K562 (cell line): Measurements from ENCODE around the gene GPR12. TPM values are rescaled to one million over a fixed set of nuclear protein-coding genes. Genes with fewer than 3 reads are reported as not detected.

Experiments used
- BHLHE40 ChIP-seq: IDR thresholded peaks from 2 replicates; pipeline ENCODE4 v1.6.1; 2011; ENCODE audit warnings: low read length, improper control_type of control experiment
- CHD7 ChIP-seq: fragments of 200-600 bp; sonication (generic); IDR thresholded peaks from one replicate; pipeline ENCODE4 v1.6.1; 2012; ENCODE audit warnings: mild to moderate bottlenecking, low read depth, low read length, inconsistent platforms
- EZH2 ChIP-seq: IDR thresholded peaks from 2 replicates; pipeline ENCODE4 v1.6.1; 2012; ENCODE audit warnings: low read depth, mild to moderate bottlenecking, inconsistent platforms, low read length, borderline replicate concordance
- HOMEZ ChIP-seq: fragments of 250-450 bp; sonication (Bioruptor Pico); IDR thresholded peaks from 2 replicates; pipeline ENCODE4 v1.4.0; 2020; ENCODE audit warnings: mild to moderate bottlenecking, moderate library complexity
- PHB ChIP-seq: fragments of 250-450 bp; sonication (Bioruptor Pico); IDR thresholded peaks from 2 replicates; pipeline ENCODE4 v1.5.0; 2021
- SREBF1 ChIP-seq: fragments of 150-350 bp; IDR thresholded peaks from 2 replicates; pipeline ENCODE4 v1.6.1; 2014; ENCODE audit warnings: antibody characterized with exemption, low read depth, low read length, borderline replicate concordance
- SUPT5H ChIP-seq: fragments of 450-650 bp; IDR thresholded peaks from 2 replicates; pipeline ENCODE4 v1.6.1; 2016
- TCFL5 ChIP-seq: fragments of 250-450 bp; sonication (Bioruptor Pico); conservative IDR thresholded peaks from 2 replicates; pipeline ENCODE4 v1.6.1; 2021; ENCODE audit warnings: mild to moderate bottlenecking, moderate library complexity, matching md5 sums
- ZNF584 ChIP-seq: fragments of 200-800 bp; sonication (Bioruptor generic); IDR thresholded peaks from 2 replicates; pipeline ENCODE4 v1.6.1; 2016; ENCODE audit warnings: low read depth, mild to moderate bottlenecking, missing genetic modification characterization, missing compliant biosample characterization
- ZNF592 ChIP-seq: fragments of 450-650 bp; IDR thresholded peaks from 2 replicates; pipeline ENCODE4 v1.6.1; 2017; ENCODE audit warnings: antibody characterized with exemption, mild to moderate bottlenecking
- polyA plus RNA-seq, 8 experiments: library from polyadenylated mRNA; depleted of rRNA in 4 of 8; stranded (reverse) in 5 of 8; unstranded in 3 of 8; fragments of >200 nt; fragmentation: Nextera tagmentation in 2 of 8; fragmentation: Illumina TruSeq in 1 of 8; extraction: Ambion mirVana in 2 of 8; extraction: Trizol in 1 of 8; gene quantifications; 2 replicates each; pipeline versions ENCODE4 v1.2.1 to v1.2.3, GENCODE V29; 2011 to 2014; ENCODE audit warnings: inconsistent platforms in 1 of 8, missing spikeins in 1 of 8
- total RNA-seq, 7 experiments: library from RNA; depleted of rRNA in 6 of 7; stranded (reverse); fragments of >200 nt in 6 of 7; fragmentation: Illumina TruSeq in 2 of 7; extraction: Trizol in 2 of 7; gene quantifications; 2 replicates each; pipeline versions ENCODE4 v1.2.1 to v1.2.3, GENCODE V29; 2011 to 2021; ENCODE audit warnings: low replicate concordance in 1 of 7

The GPR12 gene
- total and polyA plus RNA-seq, 9 of the 15 experiments (the other 6 are each of a cell fraction or from before 2014, with no cell fraction given) = not detected

- no peak for TF ChIP-seq CHD7
- TF ChIP-seq BHLHE40 = no peak
- no peak for TF ChIP-seq ZNF592
- TF ChIP-seq PHB (CRISPR knock-in tag) = no peak
- no peak for TF ChIP-seq EZH2
- TF ChIP-seq ZNF584 (CRISPR knock-in tag) = no peak
- no peak for TF ChIP-seq HOMEZ (CRISPR knock-in tag)
- no peak for TF ChIP-seq SUPT5H
- TF ChIP-seq TCFL5 (CRISPR knock-in tag) = no peak
- no peak for TF ChIP-seq SREBF1
- TF ChIP-seq, all 486 proteins: peak for 0
Measured at GRCh38 chr13:26711211-26711610, 49.4 kb downstream of the GPR12 start (continued).
